Measurements from ENCODE around the gene LRP1B.

Gene LRP1B

DNA sequence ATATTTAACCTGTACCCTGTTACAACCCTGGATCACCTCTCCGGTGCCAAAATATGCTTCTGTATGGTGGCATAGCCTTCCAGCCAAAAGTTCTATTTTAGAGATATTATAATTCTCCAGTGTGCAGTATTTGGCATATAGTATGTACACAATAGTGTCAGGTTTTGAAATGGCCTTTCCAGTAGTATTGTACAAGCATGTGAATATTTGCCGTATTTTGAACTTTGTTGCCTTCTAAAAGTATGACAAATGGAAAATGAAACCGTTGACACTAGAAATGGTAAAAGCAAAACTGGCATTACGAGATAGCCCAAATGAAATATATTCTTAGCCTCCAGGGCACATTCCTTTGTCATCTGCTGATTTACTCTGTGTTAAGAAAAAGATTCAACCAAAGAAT is 431.2 kb downstream of the LRP1B start:
- no peak for DNase-seq (ENCODE audit: low read depth in 2 of 3, low spot score in 1 of 3)

- no peak for DNase-seq (ENCODE audit: low read depth in 2 of 3, low spot score in 1 of 3)
Observed at GRCh38 chr2:141698500-141698899, 432.3 kb downstream of the LRP1B start.

DNA sequence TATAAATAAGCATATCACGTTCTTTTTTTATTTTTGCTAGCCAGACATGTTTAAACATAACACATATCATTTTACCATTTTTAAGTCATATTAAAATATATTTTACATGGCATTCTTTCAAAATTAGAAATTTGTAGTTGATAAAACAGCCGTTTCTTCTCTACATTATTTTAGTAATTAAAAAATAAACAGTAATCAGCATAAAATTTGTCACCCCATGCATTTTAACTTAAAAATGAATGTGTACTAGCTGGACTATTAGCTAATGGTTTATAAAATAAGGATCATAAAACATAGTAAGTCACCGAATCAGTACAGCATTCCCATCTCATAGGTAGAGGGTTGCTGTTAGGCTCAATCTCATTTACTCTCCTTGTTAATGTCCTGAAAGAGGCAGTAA is 433.8 kb downstream of the LRP1B start:
- no peak for DNase-seq (ENCODE audit: low read depth in 2 of 3, low spot score in 1 of 3)

GRCh38 chr2:141694180-141694579 is 436.6 kb downstream of the LRP1B start:
- DNase-seq (ENCODE audit: low read depth in 2 of 3, low spot score in 1 of 3): no peak

GRCh38 chr2:141692829-141693228 is 438.0 kb downstream of the LRP1B start:
- DNase-seq (ENCODE audit: low read depth in 2 of 3, low spot score in 1 of 3): no peak

- DNase-seq (ENCODE audit: low read depth in 2 of 3, low spot score in 1 of 3): no peak
Observed at GRCh38 chr2:141676139-141676538, 454.7 kb downstream of the LRP1B start.

DNA sequence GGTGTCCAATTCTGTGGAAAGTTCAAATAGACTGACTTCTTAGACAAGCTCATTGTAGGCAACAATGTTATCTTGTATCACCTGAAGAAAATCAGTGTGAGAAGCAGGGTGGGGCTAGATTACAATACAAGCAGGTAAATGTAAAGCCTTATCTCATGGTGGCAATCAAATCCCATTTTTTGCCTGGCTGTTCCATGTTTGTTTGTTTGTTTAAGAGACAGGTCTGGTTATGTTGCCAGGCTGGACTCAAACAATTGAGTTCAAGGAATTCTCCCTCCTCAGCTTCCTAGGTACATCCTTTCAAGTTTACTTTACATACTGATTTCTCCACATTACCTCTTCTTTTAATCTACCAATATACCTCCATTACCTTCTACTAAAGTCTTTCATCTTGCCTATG is 464.6 kb downstream of the LRP1B start:
- no peak for DNase-seq (ENCODE audit: low read depth in 2 of 3, low spot score in 1 of 3)

GRCh38 chr2:141660232-141660631 is 470.6 kb downstream of the LRP1B start:
- no peak for DNase-seq (ENCODE audit: low read depth in 2 of 3, low spot score in 1 of 3)

DNA sequence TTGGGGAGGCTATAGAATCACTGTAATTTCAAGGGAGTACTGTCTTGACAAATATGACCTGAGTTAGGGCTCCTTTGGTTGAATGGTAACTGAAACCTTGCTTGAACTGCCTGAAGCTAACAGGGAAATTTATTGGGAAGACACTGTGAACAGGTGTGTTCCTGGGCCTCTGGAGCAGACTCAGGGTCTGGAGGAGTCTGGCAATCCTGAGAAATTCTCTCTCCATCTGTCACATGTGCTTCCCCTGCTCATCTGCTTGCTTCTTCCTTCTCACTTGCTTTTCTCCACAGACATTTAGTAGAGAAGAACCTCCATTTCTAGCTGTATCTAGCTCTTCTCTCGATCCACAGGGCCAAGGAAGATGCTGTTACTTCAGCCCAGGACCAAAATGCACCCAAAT is 476.5 kb downstream of the LRP1B start:
- DNase-seq (ENCODE audit: low read depth in 2 of 3, low spot score in 1 of 3): no peak

DNA sequence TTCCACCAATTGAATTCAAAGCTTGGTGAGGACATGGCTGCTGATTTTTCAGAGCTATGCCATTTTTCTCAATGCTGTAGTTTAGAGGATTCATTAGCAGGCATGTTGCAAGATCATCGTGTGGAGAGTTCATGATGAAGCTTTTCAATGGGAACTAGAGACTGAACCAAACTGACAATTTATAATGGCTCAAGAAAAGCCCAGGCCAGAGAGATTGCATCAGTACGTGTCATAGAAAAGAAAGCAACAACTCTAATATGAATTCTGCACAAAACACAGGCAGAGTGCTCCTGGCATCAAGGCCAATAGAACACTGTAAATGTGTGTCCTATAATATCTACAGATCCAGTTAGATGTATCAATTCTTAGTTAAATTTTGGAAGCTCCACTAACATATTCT is 477.6 kb downstream of the LRP1B start:
- DNase-seq (ENCODE audit: low read depth in 2 of 3, low spot score in 1 of 3): no peak

DNA sequence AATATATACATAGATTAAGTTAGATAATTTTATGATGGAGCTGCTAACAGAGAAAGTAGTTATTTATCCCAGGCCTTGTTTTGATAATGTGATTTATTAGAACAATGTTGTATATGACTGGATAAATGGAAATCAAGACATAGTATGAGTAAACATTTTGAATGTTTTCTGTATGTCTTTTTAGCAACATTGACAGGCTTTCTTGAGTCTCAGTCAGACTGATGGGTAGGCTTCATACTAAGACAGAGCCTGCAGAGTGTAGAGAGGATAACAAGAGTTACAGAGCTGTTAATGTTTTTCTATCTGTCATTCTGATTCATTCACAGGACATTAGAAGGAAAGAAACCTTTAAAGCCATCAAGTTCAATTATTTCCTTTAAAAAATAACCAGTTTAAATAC is 478.5 kb downstream of the LRP1B start:
- DNase-seq (ENCODE audit: low read depth in 2 of 3, low spot score in 1 of 3): no peak

DNA sequence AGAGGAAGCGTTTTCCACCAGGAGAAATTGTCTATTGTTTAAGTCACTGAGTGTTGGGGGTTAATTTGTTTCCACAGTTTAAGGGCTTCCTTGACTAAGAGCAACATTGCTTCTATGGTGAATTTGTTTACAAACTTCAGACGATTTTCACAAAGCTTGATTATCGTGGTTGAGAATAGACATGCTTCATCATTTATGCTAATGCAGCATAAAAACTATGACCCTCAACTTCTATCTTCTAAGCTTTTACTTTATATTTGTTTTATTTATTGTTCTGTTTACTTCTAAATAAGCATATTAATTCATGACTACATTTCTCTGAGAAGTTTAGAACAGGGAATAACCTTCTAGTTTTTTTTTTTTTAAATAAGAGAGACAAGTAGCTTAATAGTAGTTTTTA is 483.5 kb downstream of the LRP1B start:
- DNase-seq (ENCODE audit: low read depth in 2 of 3, low spot score in 1 of 3): no peak

DNA sequence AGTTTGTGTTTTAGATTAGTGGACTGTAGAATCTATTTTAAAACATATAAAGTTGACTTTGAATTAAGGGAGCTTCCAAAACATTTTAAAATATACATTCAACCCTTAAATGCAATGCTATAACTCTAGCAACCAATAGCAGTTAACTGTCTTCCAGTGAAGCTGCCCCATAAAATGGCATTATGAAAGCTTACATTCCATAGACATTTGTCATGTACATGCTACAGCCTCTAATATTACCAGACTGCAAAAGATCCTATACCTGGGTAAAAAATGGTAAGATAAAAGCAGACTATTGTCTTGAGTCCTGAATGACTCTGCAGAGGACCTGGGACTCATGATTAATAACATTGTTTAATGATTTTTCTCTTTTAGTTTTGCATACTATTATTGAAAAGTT is 489.4 kb downstream of the LRP1B start:
- DNase-seq (ENCODE audit: low read depth in 2 of 3, low spot score in 1 of 3): no peak

DNA sequence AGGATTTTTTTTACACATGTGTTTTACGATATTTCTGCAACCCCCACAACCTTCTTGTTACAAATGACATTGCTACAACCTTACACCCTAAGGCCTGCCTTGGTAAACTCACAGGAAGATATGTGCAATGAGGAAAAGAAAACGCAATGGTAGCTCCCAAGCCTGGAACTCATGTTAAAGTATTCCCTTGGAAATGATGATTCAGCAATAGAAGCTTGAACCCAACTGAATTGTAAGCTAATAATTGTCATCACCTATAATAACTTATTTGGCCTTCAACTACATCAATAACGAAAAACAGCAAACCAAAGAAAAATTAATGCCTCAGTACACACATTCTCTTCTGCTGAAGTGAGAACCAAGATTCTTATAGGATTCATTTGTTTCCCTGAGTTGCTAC is 491.0 kb downstream of the LRP1B start:
- DNase-seq (ENCODE audit: low read depth in 2 of 3, low spot score in 1 of 3): no peak

GRCh38 chr2:141633132-141633531 is 497.7 kb downstream of the LRP1B start:
- no peak for DNase-seq (ENCODE audit: low read depth in 2 of 3, low spot score in 1 of 3)

- DNase-seq (ENCODE audit: low read depth in 2 of 3, low spot score in 1 of 3): no peak
Observed at GRCh38 chr2:141630407-141630930, 500.3 kb downstream of the LRP1B start.

DNA sequence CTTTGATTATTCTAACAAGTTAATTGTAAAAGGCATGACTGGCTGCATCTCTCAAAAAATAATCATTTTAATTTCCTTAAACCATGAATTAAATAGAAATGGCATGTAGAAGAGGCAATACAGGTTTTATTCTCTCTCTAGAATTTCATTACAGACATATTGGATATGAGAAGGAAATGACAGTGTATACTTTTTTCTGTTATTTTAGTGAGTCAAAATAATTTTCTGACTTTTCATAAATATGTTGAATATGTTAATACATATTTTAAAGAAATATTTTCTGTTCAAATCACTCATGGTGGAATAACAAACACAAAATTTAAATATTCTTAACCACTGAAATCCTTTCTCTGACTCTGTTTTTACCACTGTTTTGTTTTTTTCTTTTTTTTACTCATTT is 510.4 kb downstream of the LRP1B start:
- no peak for DNase-seq (ENCODE audit: low read depth in 2 of 3, low spot score in 1 of 3)

- DNase-seq (ENCODE audit: low read depth in 2 of 3, low spot score in 1 of 3): no peak
Observed at GRCh38 chr2:141618457-141618856, 512.4 kb downstream of the LRP1B start.

GRCh38 chr2:141611981-141612380 is 518.8 kb downstream of the LRP1B start:
- no peak for DNase-seq (ENCODE audit: low read depth in 2 of 3, low spot score in 1 of 3)

DNA sequence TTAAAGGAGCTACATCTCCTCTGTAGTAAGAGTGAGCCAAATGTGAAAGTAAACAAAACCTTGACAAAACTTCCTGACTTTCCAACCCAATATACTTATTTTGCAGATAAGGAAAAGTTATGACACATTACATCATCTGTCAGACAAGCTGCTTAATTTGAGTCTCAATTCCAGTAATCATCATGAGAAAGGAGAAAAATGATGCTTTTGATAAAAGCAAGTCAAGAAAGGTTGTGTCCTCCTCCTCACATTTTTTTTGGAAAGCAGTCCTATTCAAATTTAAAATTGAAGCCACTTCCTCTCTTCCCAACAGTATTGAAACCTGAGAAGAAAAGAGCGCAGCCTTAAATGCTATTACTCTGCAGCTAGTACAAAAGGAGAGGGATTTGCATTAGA is 519.6 kb downstream of the LRP1B start:
- DNase-seq (ENCODE audit: low read depth in 2 of 3, low spot score in 1 of 3): no peak

GRCh38 chr2:141610564-141611175 is 520.1 kb downstream of the LRP1B start:
- DNase-seq (ENCODE audit: low read depth in 2 of 3, low spot score in 1 of 3): no peak

DNA sequence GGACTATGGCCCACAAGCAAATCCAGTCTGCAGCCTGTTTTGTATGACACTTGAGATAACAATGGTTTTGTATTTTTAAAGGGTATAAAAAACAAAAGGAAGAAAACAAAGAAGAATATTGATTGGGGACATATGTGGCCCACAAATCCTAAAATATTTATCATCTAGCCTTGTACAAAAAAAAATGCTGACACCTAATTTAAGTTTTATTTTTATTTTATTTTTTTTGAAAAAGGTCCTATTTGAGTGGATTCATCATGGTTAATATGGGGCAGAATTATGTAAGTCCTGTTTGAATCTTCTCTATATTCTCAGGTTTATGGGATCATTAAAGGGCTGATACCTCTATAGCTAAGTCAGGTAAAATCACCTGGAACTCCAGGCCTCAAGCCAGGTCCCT is 525.7 kb downstream of the LRP1B start:
- DNase-seq (ENCODE audit: low read depth in 2 of 3, low spot score in 1 of 3): no peak

DNA sequence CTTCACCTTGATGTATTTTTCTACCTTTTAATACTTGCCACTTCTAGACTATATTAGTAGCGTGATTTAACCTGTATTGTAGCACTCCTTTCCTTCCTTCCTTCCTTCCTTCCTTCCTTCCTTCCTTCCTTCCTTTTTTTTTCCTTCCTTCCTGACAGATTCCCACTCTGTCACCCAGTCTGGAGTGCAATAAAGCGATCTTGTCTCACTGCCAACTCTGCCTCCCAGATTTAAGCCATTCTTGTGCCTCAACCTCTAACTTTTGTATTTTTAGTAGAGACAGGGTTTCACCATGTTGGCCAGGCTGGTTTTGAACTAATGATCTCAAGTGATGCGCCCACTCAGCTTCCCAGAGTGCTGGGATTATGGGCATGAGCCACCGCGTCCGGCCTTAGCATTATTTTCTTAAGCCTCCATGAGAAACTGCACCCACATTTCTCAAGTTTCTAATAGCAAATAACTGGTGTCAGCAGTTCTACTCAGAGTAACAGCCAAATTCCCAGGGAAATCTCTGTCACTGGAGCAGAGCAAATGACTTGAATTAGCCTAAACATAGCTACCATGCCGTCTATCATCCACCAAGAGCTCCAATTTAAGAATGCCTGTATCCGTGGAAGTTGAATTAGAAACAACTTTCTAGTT is 529.2 kb downstream of the LRP1B start:
- DNase-seq (ENCODE audit: low read depth in 2 of 3, low spot score in 1 of 3): no peak

Data from stimulated activated CD4-positive, alpha-beta T cell treated with anti-CD3 and anti-CD28 coated beads, Interleukin-12 subunit alpha, Interleukin-12 subunit beta, amount 100 ng/mL, for 48 hours (primary cell).